Nephron (organoid): Measurements from ENCODE around the gene PRKN.

Source experiments
- H3K27ac Mint-ChIP-seq, 3 experiments: 2 replicates each; pipeline ENCODE4 v1.8.0; 2020; ENCODE audit warnings: mixed read lengths in 3 of 3, mild to moderate bottlenecking in 2 of 3, moderate library complexity in 1 of 3
- H3K27me3 Mint-ChIP-seq: 2 replicates; pipeline ENCODE4 v1.8.0; 2021; ENCODE audit warnings: low read depth, mild to moderate bottlenecking, moderate library complexity, mixed read lengths
- H3K36me3 Mint-ChIP-seq: 2 replicates; pipeline ENCODE4 v1.8.0; 2020; ENCODE audit warnings: low read depth, mixed read lengths
- H3K4me1 Mint-ChIP-seq: 2 replicates; pipeline ENCODE4 v1.8.0; 2020; ENCODE audit warnings: mixed read lengths
- H3K4me3 Mint-ChIP-seq, 3 experiments: 2 replicates each; pipeline ENCODE4 v1.8.0; 2020; ENCODE audit warnings: mild to moderate bottlenecking in 3 of 3, mixed read lengths in 3 of 3, moderate library complexity in 2 of 3
- H3K9me3 Mint-ChIP-seq: 2 replicates; pipeline ENCODE4 v1.8.0; 2020; ENCODE audit warnings: mixed read lengths
- CTCF ChIP-seq, 3 experiments: fragments of 200-600 bp; sonication (generic); IDR thresholded peaks; one replicate each; pipeline ENCODE4 v1.5.0; 2021; ENCODE audit warnings: antibody characterized with exemption in 3 of 3; ENCODE audit not compliant: unreplicated experiment in 3 of 3

The PRKN gene

GRCh38 chr6:161918109-161918531, 809.4 kb downstream of the PRKN start:
- Mint-ChIP-seq H3K9me3 (no peaks in the 10 kb centered on the region), H3K36me3 (no peaks in the 10 kb centered on the region)

GRCh38 chr6:161917645-161918044, 809.9 kb downstream of the PRKN start:
- no peaks in the 10 kb centered on the region for H3K36me3 Mint-ChIP-seq
- TF ChIP-seq CTCF (IDR thresholded peaks at IDR 0.05; ENCODE audit: unreplicated experiment in 3 of 3): peak in 2 of 3 experiments; percentile 19 to 26
- H3K4me1 Mint-ChIP-seq: peaks cover 5% of the 10 kb centered on the region

More at GRCh38 chr6:161918109-161918531, 809.4 kb downstream of the PRKN start:
- Mint-ChIP-seq H3K27ac (no peak overlapping the region), H3K4me3 (no peak overlapping the region), H3K4me1 (peaks cover 5% of the 10 kb centered on the region), H3K27me3 (no peaks in the 10 kb centered on the region)
- TF ChIP-seq CTCF (IDR thresholded peaks at IDR 0.05; ENCODE audit: unreplicated experiment in 3 of 3): no peak

GRCh38 chr6:161915456-161915964, 812.1 kb downstream of the PRKN start:
- TF ChIP-seq CTCF (IDR thresholded peaks at IDR 0.05; ENCODE audit: unreplicated experiment in 3 of 3): no peak
- H3K36me3 Mint-ChIP-seq: no peaks in the 10 kb centered on the region
- H3K4me3 Mint-ChIP-seq: no peak overlapping the region
- no peaks in the 10 kb centered on the region for H3K4me1 Mint-ChIP-seq
- H3K9me3 Mint-ChIP-seq: no peaks in the 10 kb centered on the region
- no peaks in the 10 kb centered on the region for H3K27me3 Mint-ChIP-seq
- H3K27ac Mint-ChIP-seq: no peak overlapping the region

More at GRCh38 chr6:161917645-161918044, 809.9 kb downstream of the PRKN start:
- no peaks in the 10 kb centered on the region for H3K9me3 Mint-ChIP-seq
- H3K27ac Mint-ChIP-seq: no peak overlapping the region
- H3K4me3 Mint-ChIP-seq: no peak overlapping the region
- no peaks in the 10 kb centered on the region for H3K27me3 Mint-ChIP-seq

GRCh38 chr6:161908872-161909271, 818.7 kb downstream of the PRKN start:
- Mint-ChIP-seq H3K36me3 (no peaks in the 10 kb centered on the region), H3K27ac (no peak overlapping the region), H3K4me3 (no peak overlapping the region), H3K27me3 (no peaks in the 10 kb centered on the region), H3K4me1 (no peaks in the 10 kb centered on the region), H3K9me3 (no peaks in the 10 kb centered on the region)
- TF ChIP-seq CTCF (IDR thresholded peaks at IDR 0.05; ENCODE audit: unreplicated experiment in 3 of 3): no peak

GRCh38 chr6:161906571-161906970, 821.0 kb downstream of the PRKN start:
- Mint-ChIP-seq H3K9me3 (no peaks in the 10 kb centered on the region), H3K36me3 (no peaks in the 10 kb centered on the region), H3K4me1 (no peaks in the 10 kb centered on the region), H3K4me3 (no peak overlapping the region), H3K27ac (no peak overlapping the region), H3K27me3 (peaks cover 4% of the 10 kb centered on the region)
- TF ChIP-seq CTCF (IDR thresholded peaks at IDR 0.05; ENCODE audit: unreplicated experiment in 3 of 3): no peak

- H3K4me3 Mint-ChIP-seq: no peak overlapping the region
These were observed 823.9 kb downstream of the PRKN start for GRCh38 chr6:161903584-161904212.

More at GRCh38 chr6:161903584-161904212, 823.9 kb downstream of the PRKN start:
- no peaks in the 10 kb centered on the region for H3K9me3 Mint-ChIP-seq
- H3K36me3 Mint-ChIP-seq: no peaks in the 10 kb centered on the region
- no peak overlapping the region for H3K27ac Mint-ChIP-seq
- H3K4me1 Mint-ChIP-seq: no peaks in the 10 kb centered on the region
- H3K27me3 Mint-ChIP-seq: peaks cover 4% of the 10 kb centered on the region
- no peak for TF ChIP-seq CTCF (IDR thresholded peaks at IDR 0.05; ENCODE audit: unreplicated experiment in 3 of 3)
